HL-60 (cell line): Measurements from ENCODE around the gene ATG4D.

Source experiments
- POLR2AphosphoS5 ChIP-seq: IDR thresholded peaks from 2 replicates; pipeline ENCODE4 v1.6.1; 2012; ENCODE audit warnings: low read depth
- TF ChIP-seq, protein P1 (sequence below): IDR thresholded peaks from one replicate; pipeline ENCODE4 v1.5.1; 2011; ENCODE audit warnings: low read length, control low read depth, inconsistent platforms; ENCODE audit not compliant: insufficient read depth
- TF ChIP-seq, protein P2 (sequence below): IDR thresholded peaks from 2 replicates; pipeline ENCODE4 v1.6.1; 2012; ENCODE audit warnings: low read depth; ENCODE audit not compliant: insufficient replicate concordance

DNA sequence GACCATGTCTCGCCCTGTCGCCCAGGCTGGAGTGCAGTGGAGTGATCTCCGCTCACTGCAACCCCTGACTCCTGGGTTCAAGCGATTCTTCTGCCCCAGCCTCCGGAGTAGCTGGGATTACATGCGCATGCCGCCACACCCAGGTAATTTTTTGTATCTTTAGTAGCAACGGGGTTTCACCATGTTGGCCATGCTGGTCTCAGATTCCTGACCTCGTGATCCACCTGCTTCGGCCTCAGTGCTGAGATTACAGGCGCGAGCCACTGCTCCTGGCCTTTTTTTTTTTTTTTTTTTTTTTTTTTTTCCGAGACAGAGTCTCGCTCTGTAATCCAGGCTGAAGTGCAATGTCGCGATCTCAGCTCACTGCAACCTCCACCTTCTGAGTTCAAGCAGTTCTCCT lies 35.7 kb upstream of the ATG4D start:
- TF ChIP-seq, protein P1, sequence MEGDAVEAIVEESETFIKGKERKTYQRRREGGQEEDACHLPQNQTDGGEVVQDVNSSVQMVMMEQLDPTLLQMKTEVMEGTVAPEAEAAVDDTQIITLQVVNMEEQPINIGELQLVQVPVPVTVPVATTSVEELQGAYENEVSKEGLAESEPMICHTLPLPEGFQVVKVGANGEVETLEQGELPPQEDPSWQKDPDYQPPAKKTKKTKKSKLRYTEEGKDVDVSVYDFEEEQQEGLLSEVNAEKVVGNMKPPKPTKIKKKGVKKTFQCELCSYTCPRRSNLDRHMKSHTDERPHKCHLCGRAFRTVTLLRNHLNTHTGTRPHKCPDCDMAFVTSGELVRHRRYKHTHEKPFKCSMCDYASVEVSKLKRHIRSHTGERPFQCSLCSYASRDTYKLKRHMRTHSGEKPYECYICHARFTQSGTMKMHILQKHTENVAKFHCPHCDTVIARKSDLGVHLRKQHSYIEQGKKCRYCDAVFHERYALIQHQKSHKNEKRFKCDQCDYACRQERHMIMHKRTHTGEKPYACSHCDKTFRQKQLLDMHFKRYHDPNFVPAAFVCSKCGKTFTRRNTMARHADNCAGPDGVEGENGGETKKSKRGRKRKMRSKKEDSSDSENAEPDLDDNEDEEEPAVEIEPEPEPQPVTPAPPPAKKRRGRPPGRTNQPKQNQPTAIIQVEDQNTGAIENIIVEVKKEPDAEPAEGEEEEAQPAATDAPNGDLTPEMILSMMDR: no peak
- TF ChIP-seq, protein P2, sequence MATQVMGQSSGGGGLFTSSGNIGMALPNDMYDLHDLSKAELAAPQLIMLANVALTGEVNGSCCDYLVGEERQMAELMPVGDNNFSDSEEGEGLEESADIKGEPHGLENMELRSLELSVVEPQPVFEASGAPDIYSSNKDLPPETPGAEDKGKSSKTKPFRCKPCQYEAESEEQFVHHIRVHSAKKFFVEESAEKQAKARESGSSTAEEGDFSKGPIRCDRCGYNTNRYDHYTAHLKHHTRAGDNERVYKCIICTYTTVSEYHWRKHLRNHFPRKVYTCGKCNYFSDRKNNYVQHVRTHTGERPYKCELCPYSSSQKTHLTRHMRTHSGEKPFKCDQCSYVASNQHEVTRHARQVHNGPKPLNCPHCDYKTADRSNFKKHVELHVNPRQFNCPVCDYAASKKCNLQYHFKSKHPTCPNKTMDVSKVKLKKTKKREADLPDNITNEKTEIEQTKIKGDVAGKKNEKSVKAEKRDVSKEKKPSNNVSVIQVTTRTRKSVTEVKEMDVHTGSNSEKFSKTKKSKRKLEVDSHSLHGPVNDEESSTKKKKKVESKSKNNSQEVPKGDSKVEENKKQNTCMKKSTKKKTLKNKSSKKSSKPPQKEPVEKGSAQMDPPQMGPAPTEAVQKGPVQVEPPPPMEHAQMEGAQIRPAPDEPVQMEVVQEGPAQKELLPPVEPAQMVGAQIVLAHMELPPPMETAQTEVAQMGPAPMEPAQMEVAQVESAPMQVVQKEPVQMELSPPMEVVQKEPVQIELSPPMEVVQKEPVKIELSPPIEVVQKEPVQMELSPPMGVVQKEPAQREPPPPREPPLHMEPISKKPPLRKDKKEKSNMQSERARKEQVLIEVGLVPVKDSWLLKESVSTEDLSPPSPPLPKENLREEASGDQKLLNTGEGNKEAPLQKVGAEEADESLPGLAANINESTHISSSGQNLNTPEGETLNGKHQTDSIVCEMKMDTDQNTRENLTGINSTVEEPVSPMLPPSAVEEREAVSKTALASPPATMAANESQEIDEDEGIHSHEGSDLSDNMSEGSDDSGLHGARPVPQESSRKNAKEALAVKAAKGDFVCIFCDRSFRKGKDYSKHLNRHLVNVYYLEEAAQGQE: no peak
- no peak for TF ChIP-seq POLR2AphosphoS5
